Calu3 (cell line): ENCODE results near the gene ARHGAP26. TPM values are rescaled to one million over a fixed set of nuclear protein-coding genes. Genes with fewer than 3 reads are reported as not detected.

Experiments
- BruUV-seq: library from RNA; stranded (reverse); fragments of 400-500 nt; replicated peaks from 2 replicates; lab custom pipeline; 2021; lab: Mats Ljungman, UMichigan
- CTCF ChIA-PET: fragments of 300-600 bp; sonication (Branson Sonifier 250); formaldehyde crosslinking; loops from one replicate; lab custom pipeline; 2022; ENCODE audit warnings: antibody characterized with exemption; lab: Charles Lee
- DNase-seq: peaks from one replicate; pipeline ENCODE4 v3.0.0; 2022
- H3K27ac Mint-ChIP-seq: one replicate; pipeline ENCODE4 v1.8.0; 2022; ENCODE audit warnings: mixed read lengths; ENCODE audit not compliant: unreplicated experiment
- H3K27me3 Mint-ChIP-seq: one replicate; pipeline ENCODE4 v1.8.0; 2022; ENCODE audit warnings: mixed read lengths; ENCODE audit not compliant: unreplicated experiment
- H3K36me3 Mint-ChIP-seq: one replicate; pipeline ENCODE4 v1.8.0; 2022; ENCODE audit warnings: mild to moderate bottlenecking, moderate library complexity, mixed read lengths; ENCODE audit not compliant: insufficient read depth, unreplicated experiment
- H3K4me1 Mint-ChIP-seq: one replicate; pipeline ENCODE4 v1.8.0; 2022; ENCODE audit warnings: mild to moderate bottlenecking, low read depth, mixed read lengths; ENCODE audit not compliant: unreplicated experiment
- H3K4me3 Mint-ChIP-seq: one replicate; pipeline ENCODE4 v1.8.0; 2022; ENCODE audit warnings: mild to moderate bottlenecking, low read depth, moderate library complexity, mixed read lengths; ENCODE audit not compliant: unreplicated experiment
- H3K9me3 Mint-ChIP-seq: one replicate; pipeline ENCODE4 v1.8.0; 2022; ENCODE audit warnings: low read depth, mixed read lengths; ENCODE audit not compliant: unreplicated experiment
- intact Hi-C: fragments of 100-400 bp; cut with micrococcal nuclease; formaldehyde crosslinking; loops from one replicate; pipeline ENCODE4 v1.10.0; 2022; ENCODE audit not compliant: unreplicated experiment
- total RNA-seq: library from RNA; stranded (reverse); gene quantifications from 2 replicates; pipeline ENCODE4 v1.2.3, GENCODE V29; 2022
- TF ChIP-seq, protein P1 (sequence below): fragments of 200-600 bp; IDR thresholded peaks from one replicate; pipeline ENCODE4 v1.8.0; 2022; ENCODE audit warnings: antibody characterized with exemption; ENCODE audit not compliant: unreplicated experiment

ARHGAP26 gene
- total RNA-seq, 1 experiment from 2014 or later, result 118 TPM

DNA sequence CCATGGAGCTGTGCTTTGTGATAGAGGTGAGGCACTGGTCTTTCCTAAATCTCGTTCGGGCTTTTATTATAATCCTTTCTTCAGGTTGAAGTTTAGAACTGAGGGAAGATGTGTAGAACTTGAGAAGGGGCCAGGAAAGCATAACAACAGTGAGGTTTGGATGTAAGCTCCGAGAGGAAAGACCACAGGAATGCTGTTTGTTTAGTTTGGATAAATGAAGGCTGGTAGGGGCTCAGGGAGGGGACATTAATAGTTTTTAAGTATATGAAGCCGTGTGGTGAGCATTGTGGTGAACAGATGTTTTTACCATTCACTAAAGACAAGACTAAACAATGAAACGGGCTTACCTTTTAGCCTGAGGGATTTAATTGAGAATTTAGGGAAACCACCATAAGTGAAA, 130.8 kb downstream of the ARHGAP26 start:
- H3K27ac Mint-ChIP-seq, result peak overlapping the region; percentile 18
- H3K4me3 Mint-ChIP-seq, result no peak overlapping the region
- no peak for DNase-seq
- no TSS peak for BruUV-seq
- CTCF ChIA-PET, result no interaction called here
- TF ChIP-seq, protein P1, sequence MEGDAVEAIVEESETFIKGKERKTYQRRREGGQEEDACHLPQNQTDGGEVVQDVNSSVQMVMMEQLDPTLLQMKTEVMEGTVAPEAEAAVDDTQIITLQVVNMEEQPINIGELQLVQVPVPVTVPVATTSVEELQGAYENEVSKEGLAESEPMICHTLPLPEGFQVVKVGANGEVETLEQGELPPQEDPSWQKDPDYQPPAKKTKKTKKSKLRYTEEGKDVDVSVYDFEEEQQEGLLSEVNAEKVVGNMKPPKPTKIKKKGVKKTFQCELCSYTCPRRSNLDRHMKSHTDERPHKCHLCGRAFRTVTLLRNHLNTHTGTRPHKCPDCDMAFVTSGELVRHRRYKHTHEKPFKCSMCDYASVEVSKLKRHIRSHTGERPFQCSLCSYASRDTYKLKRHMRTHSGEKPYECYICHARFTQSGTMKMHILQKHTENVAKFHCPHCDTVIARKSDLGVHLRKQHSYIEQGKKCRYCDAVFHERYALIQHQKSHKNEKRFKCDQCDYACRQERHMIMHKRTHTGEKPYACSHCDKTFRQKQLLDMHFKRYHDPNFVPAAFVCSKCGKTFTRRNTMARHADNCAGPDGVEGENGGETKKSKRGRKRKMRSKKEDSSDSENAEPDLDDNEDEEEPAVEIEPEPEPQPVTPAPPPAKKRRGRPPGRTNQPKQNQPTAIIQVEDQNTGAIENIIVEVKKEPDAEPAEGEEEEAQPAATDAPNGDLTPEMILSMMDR, result no peak
- H3K36me3 Mint-ChIP-seq, result peaks cover 27% of the 10 kb centered on the region
- no peaks in the 10 kb centered on the region for H3K9me3 Mint-ChIP-seq
- no peaks in the 10 kb centered on the region for H3K27me3 Mint-ChIP-seq
- peaks cover 58% of the 10 kb centered on the region for H3K4me1 Mint-ChIP-seq
- intact Hi-C loops, result no loop called here

DNA sequence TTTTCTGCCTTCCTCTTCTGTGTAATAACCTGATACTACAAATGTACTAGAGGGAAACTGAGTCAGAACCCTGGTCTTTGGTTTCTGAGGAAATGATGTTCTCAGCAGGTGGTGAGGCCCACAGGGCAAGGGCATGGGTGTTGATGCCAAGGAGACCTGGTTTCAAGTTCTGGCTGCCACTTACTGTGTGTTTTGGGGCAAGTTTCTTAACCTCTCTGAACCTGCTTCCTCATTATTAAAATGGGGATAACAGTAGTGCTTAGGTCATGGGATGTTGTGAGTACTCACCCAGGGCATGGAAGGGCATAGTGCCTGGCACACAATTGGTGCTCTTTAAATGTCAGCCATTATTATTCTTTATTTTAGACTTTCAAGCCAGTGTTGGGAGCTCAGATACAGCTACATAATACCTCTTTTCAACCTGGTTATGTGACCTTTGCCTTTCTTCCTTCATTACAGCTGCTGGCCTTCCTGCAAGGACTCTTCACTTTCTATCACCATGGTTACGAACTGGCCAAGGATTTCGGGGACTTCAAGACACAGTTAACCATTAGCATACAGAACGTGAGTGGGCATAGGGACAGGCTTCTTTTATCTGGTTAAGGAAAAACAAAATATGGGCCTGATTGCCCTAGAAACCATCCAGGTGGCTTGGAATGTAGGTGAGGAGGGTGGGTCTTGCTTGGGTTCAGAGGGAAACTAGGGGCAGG, 131.5 kb downstream of the ARHGAP26 start:
- TF ChIP-seq, protein P1, result no peak
- DNase-seq, result no peak
- no peak overlapping the region for H3K4me3 Mint-ChIP-seq
- intact Hi-C loops, result no loop called here
- H3K36me3 Mint-ChIP-seq, result peaks cover 34% of the 10 kb centered on the region
- peaks cover 58% of the 10 kb centered on the region for H3K4me1 Mint-ChIP-seq
- BruUV-seq, result no TSS peak
- no peaks in the 10 kb centered on the region for H3K9me3 Mint-ChIP-seq
- CTCF ChIA-PET, result no interaction called here
- no peaks in the 10 kb centered on the region for H3K27me3 Mint-ChIP-seq
- peak overlapping the region; percentile 27 for H3K27ac Mint-ChIP-seq

DNA sequence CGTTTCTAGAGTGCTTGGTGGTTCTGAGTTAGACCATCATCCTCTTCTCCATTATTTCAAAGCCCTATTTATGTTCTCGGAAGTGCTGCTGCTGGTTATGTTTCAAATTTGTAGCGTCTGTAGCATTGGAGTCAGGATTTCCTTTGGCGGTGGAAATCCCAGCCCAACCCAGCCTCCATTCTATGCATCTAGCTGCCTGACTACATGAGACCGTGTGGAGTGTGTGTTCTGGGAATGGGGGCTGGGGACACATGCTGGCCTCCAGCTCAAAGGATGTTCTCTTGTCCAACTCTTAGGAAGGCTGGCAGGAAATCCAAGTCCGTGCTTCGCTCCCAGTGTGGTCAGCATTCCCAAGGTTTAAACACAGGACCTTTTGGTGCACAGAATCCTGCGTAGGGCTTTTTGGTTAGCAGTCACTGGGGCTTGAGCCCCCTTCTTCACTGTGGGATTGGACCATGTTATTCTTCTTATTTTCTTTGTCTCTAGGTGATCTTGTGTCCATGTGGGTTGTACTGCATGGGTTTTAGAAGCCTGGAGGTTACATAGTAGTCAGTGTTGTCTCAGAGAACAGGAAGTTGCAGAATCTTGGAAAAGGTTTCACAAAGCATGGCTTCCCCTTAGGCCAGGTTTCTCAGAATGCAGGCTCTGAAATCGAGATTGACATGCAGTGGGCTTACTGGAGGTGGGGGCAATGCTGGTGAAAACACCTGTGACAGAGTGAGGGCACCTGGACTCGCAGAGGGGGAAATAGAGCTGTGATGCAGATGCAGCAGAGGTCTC, 132.2 kb downstream of the ARHGAP26 start:
- TF ChIP-seq, protein P1, result no peak
- Mint-ChIP-seq H3K4me1 (peaks cover 54% of the 10 kb centered on the region), H3K27ac (peak overlapping the region; percentile 27), H3K36me3 (peaks cover 35% of the 10 kb centered on the region), H3K4me3 (no peak overlapping the region), H3K27me3 (no peaks in the 10 kb centered on the region), H3K9me3 (no peaks in the 10 kb centered on the region)
- BruUV-seq, result no TSS peak
- intact Hi-C loops, result no loop called here
- no peak for DNase-seq
- CTCF ChIA-PET, result no interaction called here

DNA sequence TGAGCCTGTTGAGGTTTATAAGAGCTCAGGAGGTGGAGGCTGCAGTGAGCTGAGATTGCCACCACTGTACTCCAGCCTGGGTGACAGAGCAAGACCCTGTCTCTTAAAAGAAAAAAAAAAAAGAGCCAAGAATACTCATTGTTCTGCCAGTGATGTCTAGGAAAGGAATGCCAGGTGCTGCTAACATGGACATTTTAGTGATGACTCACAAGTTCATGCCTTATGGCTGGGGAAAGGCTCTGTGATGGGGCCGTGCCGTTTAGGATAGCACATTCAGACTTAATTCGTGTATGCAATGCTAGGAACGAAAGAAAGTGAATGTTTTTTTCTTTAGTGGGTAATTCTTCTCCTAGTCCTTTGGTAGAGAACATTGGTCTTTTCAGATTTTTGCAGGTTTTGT, 134.2 kb downstream of the ARHGAP26 start:
- H3K36me3 Mint-ChIP-seq, result peaks cover 35% of the 10 kb centered on the region
- DNase-seq, result peak; percentile 57
- no TSS peak for BruUV-seq
- H3K27ac Mint-ChIP-seq, result no peak overlapping the region
- CTCF ChIA-PET, result interaction anchor here (0.7 to 1.2 kb wide), 4 partner anchors 9 to 55 kb away, joined by 3 to 7 read pairs (median 4); no protein-coding TSS in a partner anchor
- H3K27me3 Mint-ChIP-seq, result no peaks in the 10 kb centered on the region
- H3K9me3 Mint-ChIP-seq, result no peaks in the 10 kb centered on the region
- H3K4me1 Mint-ChIP-seq, result peaks cover 54% of the 10 kb centered on the region
- TF ChIP-seq, protein P1, result no peak
- intact Hi-C loops, result no loop called here
- no peak overlapping the region for H3K4me3 Mint-ChIP-seq
